GM12872 (cell line): ENCODE results near the gene USP5.

Source experiments
- CTCF ChIP-seq: IDR thresholded peaks from 3 replicates; pipeline ENCODE4 v1.5.1; 2011; ENCODE audit warnings: low read depth, mild to moderate bottlenecking, low read length, moderate library complexity; ENCODE audit not compliant: insufficient read depth

The USP5 gene

DNA sequence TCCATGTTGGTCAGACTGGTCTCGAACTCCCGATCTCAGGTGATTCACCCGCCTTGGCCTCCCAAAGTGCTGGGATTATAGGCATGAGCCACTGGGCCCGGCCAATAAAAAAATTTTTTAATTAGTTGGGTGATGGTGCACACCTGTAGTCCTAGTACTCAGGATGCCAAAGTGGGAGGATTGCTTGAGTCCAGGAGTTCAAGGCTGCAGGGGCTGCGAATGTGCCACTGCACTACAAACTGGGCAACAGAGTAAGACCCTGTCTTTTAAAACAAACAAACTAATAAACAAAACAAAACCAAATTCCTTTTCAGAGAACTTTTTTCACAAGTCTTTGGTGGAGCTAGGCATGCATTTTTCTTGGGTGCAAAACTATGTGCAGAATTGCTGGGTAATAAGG lies 31.3 kb downstream of the USP5 start:
- no peak for TF ChIP-seq CTCF

DNA sequence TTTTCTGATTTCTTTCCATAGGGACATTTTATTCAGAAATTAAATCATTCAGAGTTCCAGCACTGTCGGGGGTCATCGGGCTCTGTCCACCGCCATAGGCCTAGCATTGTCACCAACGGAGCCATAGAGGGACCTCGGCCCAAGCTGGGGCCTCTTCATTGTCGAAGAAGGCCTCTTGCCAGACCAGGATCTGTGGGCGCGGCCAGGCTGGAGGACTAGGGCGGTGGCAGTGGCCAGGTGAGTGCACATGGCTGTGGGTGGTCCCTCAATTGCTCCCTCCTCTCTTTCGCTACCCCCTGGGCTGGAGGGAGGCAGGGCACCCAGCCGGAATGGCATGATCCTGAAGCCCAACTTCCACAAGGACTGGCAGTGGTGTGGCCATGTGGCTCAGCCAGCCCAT lies 31.7 kb downstream of the USP5 start:
- TF ChIP-seq CTCF, result no peak

GRCh38 chr12:6884539-6884938 lies 32.6 kb downstream of the USP5 start:
- TF ChIP-seq CTCF, result no peak

DNA sequence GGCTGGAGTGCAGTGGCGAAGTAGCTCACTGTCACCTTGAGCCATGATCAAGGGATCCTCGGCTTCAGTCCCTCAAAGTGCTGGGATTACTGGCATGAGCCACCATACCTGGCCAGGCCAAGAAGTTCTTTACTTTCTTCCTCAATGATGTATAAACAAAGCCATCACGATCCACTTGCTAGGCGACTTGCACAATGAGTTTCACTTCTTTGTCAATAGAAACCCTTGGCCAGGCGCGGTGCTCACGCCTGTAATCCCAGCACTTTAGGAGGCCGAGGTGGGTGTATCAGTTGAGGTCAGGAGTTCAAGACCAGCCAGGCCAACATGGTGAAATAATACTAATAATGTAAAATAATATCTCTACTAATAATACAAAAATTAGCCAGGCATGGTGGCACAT lies 35.5 kb downstream of the USP5 start:
- TF ChIP-seq CTCF, result no peak

DNA sequence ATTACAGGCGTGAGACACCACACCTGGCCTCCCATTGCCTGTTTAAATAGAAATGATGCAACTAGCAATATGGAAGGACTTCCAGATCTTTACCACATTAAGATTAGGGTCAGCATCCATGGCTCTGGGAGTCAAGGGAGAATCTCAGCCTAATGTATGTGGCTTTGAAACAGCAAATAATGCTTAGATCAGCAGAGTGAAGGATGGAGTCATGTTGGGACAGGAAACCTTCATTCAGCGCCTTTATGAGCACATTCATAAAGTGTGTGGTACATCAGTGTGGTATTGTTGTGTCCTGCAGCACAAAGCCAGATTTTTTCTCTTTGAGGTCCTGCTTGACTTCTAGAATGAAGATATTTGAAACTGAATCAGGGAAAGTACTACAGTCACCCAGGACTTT lies 36.4 kb downstream of the USP5 start:
- no peak for TF ChIP-seq CTCF

- peak; percentile 76 for TF ChIP-seq CTCF
Observed at GRCh38 chr12:6890789-6891645, 39.1 kb downstream of the USP5 start.

DNA sequence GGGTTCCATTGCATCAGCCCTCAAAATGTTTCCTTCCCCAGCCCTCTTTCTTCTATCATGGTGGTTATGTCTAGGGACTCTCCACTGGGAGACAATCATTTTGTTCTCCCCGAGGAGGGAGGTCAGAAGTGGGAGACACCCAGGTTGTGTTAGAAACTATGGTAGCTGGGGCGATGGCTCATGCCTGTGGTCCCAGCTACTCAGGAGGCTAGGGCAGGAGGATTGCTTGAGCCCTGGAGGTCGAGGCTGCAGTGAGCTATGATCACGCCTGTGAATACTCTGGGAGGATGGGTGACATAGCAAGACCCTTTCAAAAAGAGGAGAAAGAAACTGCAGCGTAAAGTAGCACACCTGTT lies 39.7 kb downstream of the USP5 start:
- TF ChIP-seq CTCF, result no peak
